ENCODE data around the gene DLX2.
"Not testable (repeated sequence)": the region's sequence is repeated elsewhere in the genome, so short reads cannot be mapped to it uniquely, and the experiment has no call there.

- not testable (repeated sequence) for TF ChIP-seq CTCF (IDR thresholded peaks at IDR 0.05); ZFX (IDR thresholded peaks at IDR 0.05; ENCODE audit: borderline replicate concordance)
Observed at GRCh38 chr2:172114176-172114575, 11.5 kb upstream of the DLX2 start.
